SU-DHL-6 (cell line): Measurements from ENCODE around the gene KLK11.

ENCODE experiments used
- H2AFZ ChIP-seq: fragments of 200-600 bp; sonication (generic); 2 replicates; pipeline ENCODE4 v1.6.1; 2014; ENCODE audit warnings: low read depth, mild to moderate bottlenecking, moderate library complexity, mixed read lengths, antibody characterized with exemption, low read length; ENCODE audit not compliant: severe bottlenecking
- H3F3A ChIP-seq: fragments of 200-600 bp; shearing (Covaris generic); 2 replicates; pipeline ENCODE4 v1.6.0; 2016; ENCODE audit warnings: antibody characterized with exemption, mild to moderate bottlenecking; ENCODE audit not compliant: insufficient read depth
- H3K27ac ChIP-seq: fragments of 200-600 bp; sonication (generic); 2 replicates; pipeline ENCODE4 v1.5.1; 2016; ENCODE audit warnings: low read depth, mild to moderate bottlenecking, low read length, moderate library complexity, mixed read lengths
- H3K27me3 ChIP-seq: fragments of 200-600 bp; sonication (generic), shearing (Covaris generic); 2 replicates; pipeline ENCODE4 v1.6.0; 2014; ENCODE audit warnings: mild to moderate bottlenecking, low read length
- H3K36me3 ChIP-seq: fragments of 200-600 bp; sonication (generic); 2 replicates; pipeline ENCODE4 v1.6.1; 2014; ENCODE audit warnings: mild to moderate bottlenecking, low read length, mixed read lengths
- H3K4me2 ChIP-seq: fragments of 300-600, 200-600 bp; shearing (Covaris generic), sonication (generic); 2 replicates; pipeline ENCODE4 v1.6.0; 2014; ENCODE audit warnings: low read length, low read depth, mild to moderate bottlenecking; ENCODE audit not compliant: poor library complexity, severe bottlenecking
- H3K4me3 ChIP-seq: fragments of 200-600 bp; sonication (generic); 2 replicates; pipeline ENCODE4 v1.5.1; 2014; ENCODE audit warnings: antibody characterized with exemption, low read length, mild to moderate bottlenecking, mixed read lengths; ENCODE audit not compliant: insufficient read depth, poor library complexity, severe bottlenecking
- H3K79me2 ChIP-seq: fragments of 200-600 bp; sonication (generic); 2 replicates; pipeline ENCODE4 v1.6.1; 2014; ENCODE audit warnings: mild to moderate bottlenecking, low read length, moderate library complexity; ENCODE audit not compliant: insufficient read depth
- H3K9ac ChIP-seq: fragments of 200-600 bp; sonication (generic); 2 replicates; pipeline ENCODE4 v1.7.0; 2014; ENCODE audit warnings: mild to moderate bottlenecking, low read length
- H3K9me2 ChIP-seq: fragments of 200-600 bp; sonication (generic); replicated peaks from 2 replicates; pipeline ENCODE4 v1.6.1; 2014; ENCODE audit warnings: low read length; ENCODE audit not compliant: insufficient read depth
- H3K9me3 ChIP-seq: fragments of 200-600 bp; sonication (generic); 2 replicates; pipeline ENCODE4 v1.6.1; 2014; ENCODE audit warnings: low read length, mixed read lengths; ENCODE audit not compliant: insufficient read depth
- H4K20me1 ChIP-seq: fragments of 200-600 bp; sonication (generic); 2 replicates; pipeline ENCODE4 v1.6.1; 2014; ENCODE audit warnings: low read depth, mild to moderate bottlenecking, antibody characterized with exemption, low read length, moderate library complexity, mixed read lengths
- EZH2phosphoT487 ChIP-seq: fragments of 200-600 bp; sonication (generic), shearing (Covaris generic); conservative IDR thresholded peaks from 2 replicates; pipeline ENCODE4 v1.6.1; 2018; ENCODE audit warnings: mild to moderate bottlenecking, antibody characterized with exemption, low read length, moderate library complexity, mixed read lengths
- TF ChIP-seq, protein P1 (sequence below): fragments of 200-600 bp; sonication (generic); IDR thresholded peaks from one replicate; pipeline ENCODE4 v1.5.1; 2017; ENCODE audit warnings: antibody characterized with exemption, mild to moderate bottlenecking, low read length, moderate library complexity; ENCODE audit not compliant: insufficient read depth, poor library complexity, severe bottlenecking

KLK11 gene

DNA sequence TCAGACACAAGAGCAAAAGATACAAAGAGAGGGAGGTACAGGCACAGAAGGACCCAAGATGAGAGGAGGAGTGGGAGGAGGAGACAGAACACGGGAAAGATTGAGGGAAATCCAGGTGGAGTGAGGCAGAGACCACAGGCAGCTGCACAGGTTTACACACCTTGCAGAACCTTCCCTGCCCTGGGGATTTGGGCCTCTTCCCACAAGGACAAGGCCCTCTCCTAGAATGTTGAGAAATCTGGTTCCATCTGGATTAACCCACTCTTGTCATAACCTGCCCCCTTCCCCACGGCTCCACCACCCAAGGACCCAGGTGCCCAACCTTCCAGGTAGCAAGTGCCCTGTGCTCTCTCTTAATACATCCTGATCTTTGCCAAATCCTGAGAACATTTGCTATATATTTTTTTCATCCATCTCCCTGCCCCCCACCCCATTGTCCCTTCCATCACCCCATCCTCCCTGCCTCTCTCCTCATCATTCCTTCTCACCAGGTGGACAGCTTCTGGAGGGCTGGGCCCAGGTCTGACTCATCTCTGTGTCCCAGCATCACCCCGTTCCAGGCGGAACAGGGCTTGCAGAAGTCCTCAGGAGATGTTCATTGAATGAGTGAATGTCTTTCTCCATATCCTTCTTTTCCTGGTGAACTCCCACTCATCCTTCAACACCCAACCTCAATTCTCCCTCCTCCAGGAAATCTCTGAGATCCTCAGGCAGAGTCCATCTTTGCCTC lies 16.2 kb downstream of the KLK11 start:
- Histone ChIP-seq H3K4me2 (no peak overlapping the region), H3K9me2 (no peaks in the 10 kb centered on the region), H3K4me3 (no peak overlapping the region), H3K9me3 (no peaks in the 10 kb centered on the region), H4K20me1 (no peaks in the 10 kb centered on the region), H3K27me3 (no peaks in the 10 kb centered on the region), H3K27ac (no peak overlapping the region), H3F3A (no peaks in the 10 kb centered on the region), H2AFZ (no peak overlapping the region), H3K36me3 (no peaks in the 10 kb centered on the region), H3K79me2 (no peaks in the 10 kb centered on the region), H3K9ac (no peak overlapping the region)
- no peak for TF ChIP-seq EZH2phosphoT487
- TF ChIP-seq, protein P1, sequence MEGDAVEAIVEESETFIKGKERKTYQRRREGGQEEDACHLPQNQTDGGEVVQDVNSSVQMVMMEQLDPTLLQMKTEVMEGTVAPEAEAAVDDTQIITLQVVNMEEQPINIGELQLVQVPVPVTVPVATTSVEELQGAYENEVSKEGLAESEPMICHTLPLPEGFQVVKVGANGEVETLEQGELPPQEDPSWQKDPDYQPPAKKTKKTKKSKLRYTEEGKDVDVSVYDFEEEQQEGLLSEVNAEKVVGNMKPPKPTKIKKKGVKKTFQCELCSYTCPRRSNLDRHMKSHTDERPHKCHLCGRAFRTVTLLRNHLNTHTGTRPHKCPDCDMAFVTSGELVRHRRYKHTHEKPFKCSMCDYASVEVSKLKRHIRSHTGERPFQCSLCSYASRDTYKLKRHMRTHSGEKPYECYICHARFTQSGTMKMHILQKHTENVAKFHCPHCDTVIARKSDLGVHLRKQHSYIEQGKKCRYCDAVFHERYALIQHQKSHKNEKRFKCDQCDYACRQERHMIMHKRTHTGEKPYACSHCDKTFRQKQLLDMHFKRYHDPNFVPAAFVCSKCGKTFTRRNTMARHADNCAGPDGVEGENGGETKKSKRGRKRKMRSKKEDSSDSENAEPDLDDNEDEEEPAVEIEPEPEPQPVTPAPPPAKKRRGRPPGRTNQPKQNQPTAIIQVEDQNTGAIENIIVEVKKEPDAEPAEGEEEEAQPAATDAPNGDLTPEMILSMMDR: no peak

DNA sequence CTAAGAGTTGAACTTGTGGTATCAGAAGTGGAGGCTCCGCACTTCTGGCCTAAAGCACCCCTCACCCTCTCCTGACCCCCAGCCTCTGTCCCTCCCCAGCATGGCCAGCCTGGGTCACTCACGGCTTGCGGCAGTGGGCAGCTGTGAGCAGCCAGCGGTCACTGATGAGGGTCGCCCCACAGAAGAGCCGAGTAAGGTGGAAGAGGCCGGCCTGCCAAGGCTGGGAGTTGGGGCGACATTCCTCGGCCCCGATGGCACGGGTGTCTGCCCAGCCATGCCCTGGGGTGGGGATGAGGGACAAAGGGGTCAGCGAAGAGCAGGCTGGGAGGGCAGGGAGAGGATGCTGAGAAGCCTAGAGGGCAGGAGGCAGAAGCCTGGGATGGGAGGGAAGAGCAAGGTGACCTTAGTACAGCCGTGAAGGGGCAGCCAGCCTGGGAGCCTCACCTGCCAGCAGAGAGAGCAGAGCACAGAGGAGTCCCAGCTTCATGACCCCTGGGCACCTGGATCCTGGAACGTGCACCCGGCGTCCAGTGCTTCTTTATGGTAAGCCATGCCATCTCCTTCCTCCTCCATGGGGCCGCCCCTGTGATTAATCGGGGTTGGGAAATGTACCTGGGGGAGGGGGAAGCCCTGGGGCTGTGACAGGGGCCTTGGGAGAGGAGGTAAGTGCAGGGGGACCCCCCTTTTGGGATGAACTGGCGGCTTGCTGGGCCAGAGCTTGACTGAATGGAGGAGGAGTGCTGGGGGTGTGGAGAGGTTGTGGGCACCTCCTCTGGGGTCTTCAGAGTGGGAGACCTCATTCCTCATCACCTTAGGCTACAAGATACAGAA lies 17.1 kb downstream of the KLK11 start:
- Histone ChIP-seq H3K79me2 (no peaks in the 10 kb centered on the region), H3K9ac (no peak overlapping the region), H3K4me3 (no peak overlapping the region), H3K27me3 (no peaks in the 10 kb centered on the region), H4K20me1 (no peaks in the 10 kb centered on the region), H2AFZ (no peak overlapping the region), H3K9me3 (no peaks in the 10 kb centered on the region), H3K36me3 (no peaks in the 10 kb centered on the region), H3K27ac (no peak overlapping the region), H3F3A (no peaks in the 10 kb centered on the region), H3K4me2 (no peak overlapping the region), H3K9me2 (no peaks in the 10 kb centered on the region)
- TF ChIP-seq, protein P1: no peak

DNA sequence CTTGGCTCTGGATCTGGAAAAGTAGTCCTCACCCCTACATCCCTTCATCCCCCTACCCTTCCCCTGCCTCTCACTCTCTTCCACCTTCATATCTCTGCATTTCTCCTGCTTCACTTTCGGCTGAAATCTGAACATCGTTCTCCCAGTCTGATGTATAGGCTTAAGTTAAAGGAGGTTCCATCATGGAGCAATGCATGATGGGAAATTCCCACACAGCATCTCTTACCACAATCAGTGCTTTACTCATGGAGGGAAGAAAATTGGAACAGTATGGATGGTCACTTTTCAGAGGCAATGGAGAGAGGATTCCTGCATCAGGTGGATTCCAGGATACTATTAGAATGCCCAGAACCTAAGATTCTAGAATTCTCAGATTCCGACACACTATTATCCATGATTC lies 18.9 kb downstream of the KLK11 start:
- Histone ChIP-seq H3K36me3 (no peaks in the 10 kb centered on the region), H3F3A (no peaks in the 10 kb centered on the region), H3K9ac (no peak overlapping the region), H3K27ac (no peak overlapping the region), H4K20me1 (no peaks in the 10 kb centered on the region), H3K79me2 (no peaks in the 10 kb centered on the region), H3K4me2 (no peak overlapping the region), H3K9me2 (no peaks in the 10 kb centered on the region), H3K4me3 (no peak overlapping the region), H3K9me3 (no peaks in the 10 kb centered on the region), H2AFZ (no peak overlapping the region), H3K27me3 (no peaks in the 10 kb centered on the region)
- TF ChIP-seq, protein P1: no peak
- no peak for TF ChIP-seq EZH2phosphoT487
